GM23338 (cell line): Measurements from ENCODE around the gene ITIH2.
A peak's percentile ranks its signal among the peaks of the same experiment; 100 is the strongest.

Experiments used
- EZH2 ChIP-seq: fragments of 200-600 bp; sonication (generic); IDR thresholded peaks from one replicate; pipeline ENCODE4 v1.8.0; 2017; ENCODE audit warnings: antibody characterized with exemption, mild to moderate bottlenecking, low read depth; ENCODE audit not compliant: unreplicated experiment
- JUNB ChIP-seq: IDR thresholded peaks from one replicate; pipeline ENCODE4 v1.6.1; 2016; ENCODE audit warnings: antibody characterized with exemption; ENCODE audit not compliant: unreplicated experiment
- POLR2AphosphoS5 ChIP-seq: IDR thresholded peaks from 2 replicates; pipeline ENCODE4 v1.6.1; 2016; ENCODE audit warnings: antibody characterized with exemption, low read depth
- TF ChIP-seq, protein P1 (sequence below), 2 experiments: fragments of 200-600 bp in 1 of 2; sonication (generic) in 1 of 2; conservative IDR thresholded peaks; 2 replicates each; pipeline versions ENCODE4 v1.5.1 to v1.6.1; 2016 to 2017; ENCODE audit warnings: antibody characterized with exemption in 2 of 2, low read depth in 2 of 2, mild to moderate bottlenecking in 2 of 2, moderate library complexity in 1 of 2
- TF ChIP-seq, protein P2 (sequence below): IDR thresholded peaks from one replicate; pipeline ENCODE4 v1.6.1; 2018; ENCODE audit warnings: antibody characterized with exemption; ENCODE audit not compliant: unreplicated experiment

GRCh38 chr10:7687228-7687907, 15.7 kb upstream of the ITIH2 start:
- TF ChIP-seq, protein P1, sequence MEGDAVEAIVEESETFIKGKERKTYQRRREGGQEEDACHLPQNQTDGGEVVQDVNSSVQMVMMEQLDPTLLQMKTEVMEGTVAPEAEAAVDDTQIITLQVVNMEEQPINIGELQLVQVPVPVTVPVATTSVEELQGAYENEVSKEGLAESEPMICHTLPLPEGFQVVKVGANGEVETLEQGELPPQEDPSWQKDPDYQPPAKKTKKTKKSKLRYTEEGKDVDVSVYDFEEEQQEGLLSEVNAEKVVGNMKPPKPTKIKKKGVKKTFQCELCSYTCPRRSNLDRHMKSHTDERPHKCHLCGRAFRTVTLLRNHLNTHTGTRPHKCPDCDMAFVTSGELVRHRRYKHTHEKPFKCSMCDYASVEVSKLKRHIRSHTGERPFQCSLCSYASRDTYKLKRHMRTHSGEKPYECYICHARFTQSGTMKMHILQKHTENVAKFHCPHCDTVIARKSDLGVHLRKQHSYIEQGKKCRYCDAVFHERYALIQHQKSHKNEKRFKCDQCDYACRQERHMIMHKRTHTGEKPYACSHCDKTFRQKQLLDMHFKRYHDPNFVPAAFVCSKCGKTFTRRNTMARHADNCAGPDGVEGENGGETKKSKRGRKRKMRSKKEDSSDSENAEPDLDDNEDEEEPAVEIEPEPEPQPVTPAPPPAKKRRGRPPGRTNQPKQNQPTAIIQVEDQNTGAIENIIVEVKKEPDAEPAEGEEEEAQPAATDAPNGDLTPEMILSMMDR (conservative IDR thresholded peaks at IDR 0.05; ENCODE audit: low read depth in 2 of 2): peak; percentile 93 to 100
- no peak for TF ChIP-seq JUNB
- TF ChIP-seq, protein P2, sequence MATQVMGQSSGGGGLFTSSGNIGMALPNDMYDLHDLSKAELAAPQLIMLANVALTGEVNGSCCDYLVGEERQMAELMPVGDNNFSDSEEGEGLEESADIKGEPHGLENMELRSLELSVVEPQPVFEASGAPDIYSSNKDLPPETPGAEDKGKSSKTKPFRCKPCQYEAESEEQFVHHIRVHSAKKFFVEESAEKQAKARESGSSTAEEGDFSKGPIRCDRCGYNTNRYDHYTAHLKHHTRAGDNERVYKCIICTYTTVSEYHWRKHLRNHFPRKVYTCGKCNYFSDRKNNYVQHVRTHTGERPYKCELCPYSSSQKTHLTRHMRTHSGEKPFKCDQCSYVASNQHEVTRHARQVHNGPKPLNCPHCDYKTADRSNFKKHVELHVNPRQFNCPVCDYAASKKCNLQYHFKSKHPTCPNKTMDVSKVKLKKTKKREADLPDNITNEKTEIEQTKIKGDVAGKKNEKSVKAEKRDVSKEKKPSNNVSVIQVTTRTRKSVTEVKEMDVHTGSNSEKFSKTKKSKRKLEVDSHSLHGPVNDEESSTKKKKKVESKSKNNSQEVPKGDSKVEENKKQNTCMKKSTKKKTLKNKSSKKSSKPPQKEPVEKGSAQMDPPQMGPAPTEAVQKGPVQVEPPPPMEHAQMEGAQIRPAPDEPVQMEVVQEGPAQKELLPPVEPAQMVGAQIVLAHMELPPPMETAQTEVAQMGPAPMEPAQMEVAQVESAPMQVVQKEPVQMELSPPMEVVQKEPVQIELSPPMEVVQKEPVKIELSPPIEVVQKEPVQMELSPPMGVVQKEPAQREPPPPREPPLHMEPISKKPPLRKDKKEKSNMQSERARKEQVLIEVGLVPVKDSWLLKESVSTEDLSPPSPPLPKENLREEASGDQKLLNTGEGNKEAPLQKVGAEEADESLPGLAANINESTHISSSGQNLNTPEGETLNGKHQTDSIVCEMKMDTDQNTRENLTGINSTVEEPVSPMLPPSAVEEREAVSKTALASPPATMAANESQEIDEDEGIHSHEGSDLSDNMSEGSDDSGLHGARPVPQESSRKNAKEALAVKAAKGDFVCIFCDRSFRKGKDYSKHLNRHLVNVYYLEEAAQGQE: no peak
- TF ChIP-seq POLR2AphosphoS5: no peak
- no peak for TF ChIP-seq EZH2
